PFSK-1 (cell line): Measurements from ENCODE around the gene CELF4.

Source experiments
- FOXP2 ChIP-seq: optimal IDR thresholded peaks from 2 replicates; pipeline ENCODE3; 2011; ENCODE audit warnings: borderline replicate concordance, control low read depth, inconsistent platforms; ENCODE audit not compliant: insufficient read depth; ENCODE audit errors: extremely low read length, extremely low read depth
- POLR2AphosphoS5 ChIP-seq: IDR thresholded peaks from 2 replicates; pipeline ENCODE4 v1.6.1; 2012; ENCODE audit warnings: low read depth, mild to moderate bottlenecking, control low read depth, low read length, moderate library complexity
- SIN3A ChIP-seq: IDR thresholded peaks from 2 replicates; pipeline ENCODE4 v1.6.1; 2012; ENCODE audit warnings: mild to moderate bottlenecking, low read length, moderate library complexity, borderline replicate concordance; ENCODE audit not compliant: insufficient read depth
- TAF1 ChIP-seq: IDR thresholded peaks from 2 replicates; pipeline ENCODE4 v1.6.1; 2012; ENCODE audit warnings: low read length, control low read depth, borderline replicate concordance; ENCODE audit not compliant: insufficient read depth
- TF ChIP-seq, protein P1 (sequence below), 2 experiments: IDR thresholded peaks; 2 replicates each; pipeline versions ENCODE4 v1.6.1 to v1.8.0; 2011 to 2012; ENCODE audit warnings: low read depth in 2 of 2, low read length in 2 of 2, control low read depth in 1 of 2, inconsistent platforms in 1 of 2, mild to moderate bottlenecking in 1 of 2, moderate library complexity in 1 of 2; ENCODE audit not compliant: insufficient read depth in 1 of 2

DNA sequence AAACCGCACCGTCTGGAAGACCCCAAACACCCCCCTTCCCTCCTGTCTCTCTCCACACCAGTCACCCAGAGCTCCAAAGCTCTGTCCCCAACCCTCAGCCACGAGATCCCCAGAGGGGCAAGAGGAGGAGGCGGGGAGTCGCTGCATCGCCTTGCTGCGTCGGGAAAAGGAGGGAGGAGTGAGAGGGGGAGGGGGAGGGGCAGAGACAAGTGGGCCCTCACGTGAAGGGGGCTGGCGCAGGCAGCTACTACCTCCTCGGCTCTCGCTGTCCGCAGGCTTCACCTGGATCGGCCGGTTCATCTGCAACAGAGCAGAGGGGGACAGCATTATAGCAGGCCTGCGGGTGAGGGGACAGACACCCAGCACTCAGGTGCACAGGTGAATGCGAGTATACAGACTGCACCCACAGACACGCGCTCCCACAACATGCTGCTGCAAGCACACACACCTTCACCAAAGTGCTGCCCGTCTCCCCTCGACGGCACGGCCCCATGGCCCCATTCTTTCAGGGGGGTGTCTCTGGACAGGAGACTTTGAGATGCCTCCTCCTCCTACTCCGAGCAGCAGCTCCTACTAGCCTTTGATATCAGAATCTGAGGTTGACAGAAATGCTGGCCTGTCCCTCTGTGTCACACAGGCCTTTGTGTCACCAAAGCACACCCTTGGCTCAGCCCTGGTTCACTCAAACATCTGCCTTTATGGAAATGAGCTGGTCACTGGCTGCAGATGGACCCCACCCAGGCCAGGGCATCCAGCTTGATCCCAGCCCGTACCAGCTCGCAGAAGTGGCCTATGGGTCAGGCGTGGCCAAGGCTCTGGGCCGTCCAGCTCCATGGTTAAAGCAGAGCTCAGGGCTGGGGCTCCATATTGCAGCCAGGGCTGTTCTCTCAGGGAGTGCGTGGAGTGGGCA is 243.8 kb downstream of the CELF4 start:
- TF ChIP-seq, protein P1, sequence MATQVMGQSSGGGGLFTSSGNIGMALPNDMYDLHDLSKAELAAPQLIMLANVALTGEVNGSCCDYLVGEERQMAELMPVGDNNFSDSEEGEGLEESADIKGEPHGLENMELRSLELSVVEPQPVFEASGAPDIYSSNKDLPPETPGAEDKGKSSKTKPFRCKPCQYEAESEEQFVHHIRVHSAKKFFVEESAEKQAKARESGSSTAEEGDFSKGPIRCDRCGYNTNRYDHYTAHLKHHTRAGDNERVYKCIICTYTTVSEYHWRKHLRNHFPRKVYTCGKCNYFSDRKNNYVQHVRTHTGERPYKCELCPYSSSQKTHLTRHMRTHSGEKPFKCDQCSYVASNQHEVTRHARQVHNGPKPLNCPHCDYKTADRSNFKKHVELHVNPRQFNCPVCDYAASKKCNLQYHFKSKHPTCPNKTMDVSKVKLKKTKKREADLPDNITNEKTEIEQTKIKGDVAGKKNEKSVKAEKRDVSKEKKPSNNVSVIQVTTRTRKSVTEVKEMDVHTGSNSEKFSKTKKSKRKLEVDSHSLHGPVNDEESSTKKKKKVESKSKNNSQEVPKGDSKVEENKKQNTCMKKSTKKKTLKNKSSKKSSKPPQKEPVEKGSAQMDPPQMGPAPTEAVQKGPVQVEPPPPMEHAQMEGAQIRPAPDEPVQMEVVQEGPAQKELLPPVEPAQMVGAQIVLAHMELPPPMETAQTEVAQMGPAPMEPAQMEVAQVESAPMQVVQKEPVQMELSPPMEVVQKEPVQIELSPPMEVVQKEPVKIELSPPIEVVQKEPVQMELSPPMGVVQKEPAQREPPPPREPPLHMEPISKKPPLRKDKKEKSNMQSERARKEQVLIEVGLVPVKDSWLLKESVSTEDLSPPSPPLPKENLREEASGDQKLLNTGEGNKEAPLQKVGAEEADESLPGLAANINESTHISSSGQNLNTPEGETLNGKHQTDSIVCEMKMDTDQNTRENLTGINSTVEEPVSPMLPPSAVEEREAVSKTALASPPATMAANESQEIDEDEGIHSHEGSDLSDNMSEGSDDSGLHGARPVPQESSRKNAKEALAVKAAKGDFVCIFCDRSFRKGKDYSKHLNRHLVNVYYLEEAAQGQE (IDR thresholded peaks at IDR 0.05; ENCODE audit: insufficient read depth in 1 of 2, low read depth in 2 of 2, low read length in 2 of 2) = no peak
- no peak for TF ChIP-seq POLR2AphosphoS5
- TF ChIP-seq SIN3A = no peak
- TF ChIP-seq FOXP2 = no peak
- no peak for TF ChIP-seq TAF1
